Fibroblast of peridontal ligament (primary cell): Measurements from ENCODE around the gene ASIC3.

Experiments used
- DNase-seq: peaks from one replicate; pipeline ENCODE4 v3.0.0-alpha.2; 2010; ENCODE audit errors: extremely low read depth

ASIC3 gene

GRCh38 chr7:151085691-151086620 lies 37.6 kb downstream of the ASIC3 start, which contains the start of gene AGAP3:
AGAP3 (plus strand) TSS chr7:151086475; CDS start chr7:151086742, 267 bp downstream.
- peak; percentile 55 for DNase-seq

- DNase-seq: peak; percentile 38
Measured at GRCh38 chr7:151086802-151087244, 38.5 kb downstream of the ASIC3 start.

DNA sequence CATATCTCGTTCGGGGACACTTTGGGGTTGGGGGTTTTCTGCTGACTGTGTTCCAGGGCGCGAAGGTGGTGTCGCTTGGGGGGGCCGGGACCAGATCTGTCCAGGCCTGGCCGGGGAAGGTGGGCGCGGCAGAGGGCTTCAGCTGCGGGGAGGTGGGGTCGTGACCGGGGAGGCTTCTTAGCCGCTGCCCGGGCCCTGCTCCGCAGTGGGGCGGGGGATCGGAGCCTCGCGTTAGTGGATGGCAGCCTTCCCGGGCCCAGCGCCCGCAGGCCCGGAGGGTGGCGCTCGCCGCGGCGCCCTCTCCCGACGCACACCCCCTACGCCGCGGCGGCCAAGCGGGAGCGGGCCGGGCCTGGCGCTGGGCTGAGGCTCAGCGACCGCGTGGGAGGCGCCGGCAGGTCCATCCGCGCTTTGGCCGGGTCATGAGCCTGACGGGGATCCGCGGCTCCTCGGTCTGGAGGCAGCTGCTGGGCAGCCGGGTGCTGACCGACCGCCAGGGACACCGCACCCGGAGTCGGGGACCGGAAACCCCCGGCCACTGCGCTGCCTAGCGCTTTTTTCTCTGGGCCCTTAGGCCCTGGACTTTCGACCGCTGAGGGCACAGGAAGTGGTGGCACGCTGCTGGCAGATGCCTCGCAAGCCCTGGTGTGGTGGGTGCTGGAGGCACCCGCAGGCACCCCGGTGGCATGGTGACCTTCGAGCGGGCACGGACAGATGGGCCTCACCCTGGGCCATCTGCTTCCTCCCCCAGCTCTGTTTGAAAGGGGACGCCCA lies 39.1 kb downstream of the ASIC3 start:
- peak; percentile 47 for DNase-seq

- no peak for DNase-seq
Measured at GRCh38 chr7:151088019-151088855, 39.9 kb downstream of the ASIC3 start.

DNA sequence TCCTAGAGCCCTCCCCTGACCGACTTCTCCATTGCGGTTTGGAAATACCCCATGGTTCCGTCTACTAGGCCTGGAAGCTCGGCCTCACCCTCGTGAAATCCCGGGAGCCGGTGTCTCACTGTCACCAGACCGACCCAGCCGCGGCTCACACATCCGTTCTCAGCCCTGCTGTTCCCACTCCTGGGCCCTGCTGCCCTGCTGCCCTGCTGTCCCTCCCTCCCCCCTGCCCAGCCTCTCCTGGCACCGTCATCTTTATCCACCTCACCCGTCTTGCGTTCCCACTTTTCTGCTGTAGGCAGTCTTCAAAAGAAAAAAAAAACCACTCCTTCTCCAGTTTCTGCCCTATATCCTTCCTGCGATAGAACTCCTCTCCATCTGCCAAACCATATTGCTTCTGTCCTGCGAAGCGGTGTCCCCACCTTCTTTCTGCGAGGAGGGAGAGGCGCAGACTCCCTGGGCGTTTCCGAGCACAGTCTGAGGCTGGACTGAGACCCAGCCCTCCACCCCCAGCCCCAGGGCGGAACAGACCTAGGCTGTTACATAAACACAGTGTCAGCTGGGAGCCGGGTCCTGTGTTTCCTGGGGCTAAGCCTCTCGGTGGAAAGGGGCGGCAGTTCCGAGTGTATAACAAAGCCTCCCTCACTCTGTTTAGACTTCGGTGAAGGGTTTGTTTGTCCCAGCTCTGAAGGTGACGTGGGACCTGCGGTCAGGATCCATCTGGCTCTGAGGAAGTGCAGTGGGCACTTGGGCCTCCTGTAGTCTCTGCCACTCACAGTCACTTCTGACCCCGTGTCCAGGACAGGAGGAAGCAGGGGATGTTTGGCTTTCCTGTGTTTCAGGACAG lies 40.7 kb downstream of the ASIC3 start:
- peak; percentile 52 for DNase-seq

- DNase-seq: no peak
Measured at GRCh38 chr7:151089893-151090730, 41.8 kb downstream of the ASIC3 start.

DNA sequence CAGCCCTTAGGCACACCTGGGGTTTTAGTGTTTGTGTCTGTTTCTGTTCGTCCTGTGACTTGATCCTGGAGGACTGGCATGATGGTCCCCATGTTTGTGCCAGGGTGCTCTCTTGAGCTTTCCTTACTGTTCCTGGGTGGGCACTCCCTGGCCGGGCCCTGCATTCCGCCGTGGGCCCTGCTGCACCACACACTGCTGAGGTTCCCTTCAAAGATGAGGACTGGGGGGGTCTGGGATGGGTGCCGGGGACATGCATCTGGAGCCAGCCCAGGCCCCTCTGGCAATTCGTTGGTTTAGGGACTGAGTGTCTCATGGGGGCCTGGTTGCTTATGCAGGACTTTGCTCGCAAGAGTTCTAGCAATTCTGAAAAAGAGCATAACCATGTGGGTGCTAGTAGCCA lies 42.7 kb downstream of the ASIC3 start:
- DNase-seq: no peak

DNA sequence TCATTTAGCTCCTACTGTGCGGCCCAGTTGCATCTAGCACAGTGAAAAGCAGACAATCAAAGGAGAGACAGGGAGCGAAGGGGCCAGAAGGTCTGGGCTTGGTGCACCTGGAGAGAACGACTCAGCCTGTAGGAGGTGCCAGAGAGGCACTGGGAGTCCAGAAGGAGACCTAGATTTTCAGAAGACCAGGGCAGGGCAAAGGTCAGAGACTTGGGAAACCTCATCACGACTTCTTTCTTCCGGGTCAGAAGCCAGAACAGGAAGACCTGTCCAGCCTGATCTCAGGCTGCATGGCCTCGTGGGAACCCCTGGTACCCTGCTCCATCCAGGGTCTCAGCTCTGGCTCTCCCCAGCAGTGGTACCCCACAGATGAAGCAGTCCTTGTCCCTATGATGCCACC lies 43.1 kb downstream of the ASIC3 start:
- DNase-seq: no peak

GRCh38 chr7:151091988-151092387 lies 43.7 kb downstream of the ASIC3 start:
- DNase-seq: no peak

- no peak for DNase-seq
Measured at GRCh38 chr7:151093748-151094147, 45.4 kb downstream of the ASIC3 start.

GRCh38 chr7:151094675-151095074 lies 46.3 kb downstream of the ASIC3 start:
- no peak for DNase-seq

- DNase-seq: no peak
Measured at GRCh38 chr7:151095123-151095797, 46.9 kb downstream of the ASIC3 start.

DNA sequence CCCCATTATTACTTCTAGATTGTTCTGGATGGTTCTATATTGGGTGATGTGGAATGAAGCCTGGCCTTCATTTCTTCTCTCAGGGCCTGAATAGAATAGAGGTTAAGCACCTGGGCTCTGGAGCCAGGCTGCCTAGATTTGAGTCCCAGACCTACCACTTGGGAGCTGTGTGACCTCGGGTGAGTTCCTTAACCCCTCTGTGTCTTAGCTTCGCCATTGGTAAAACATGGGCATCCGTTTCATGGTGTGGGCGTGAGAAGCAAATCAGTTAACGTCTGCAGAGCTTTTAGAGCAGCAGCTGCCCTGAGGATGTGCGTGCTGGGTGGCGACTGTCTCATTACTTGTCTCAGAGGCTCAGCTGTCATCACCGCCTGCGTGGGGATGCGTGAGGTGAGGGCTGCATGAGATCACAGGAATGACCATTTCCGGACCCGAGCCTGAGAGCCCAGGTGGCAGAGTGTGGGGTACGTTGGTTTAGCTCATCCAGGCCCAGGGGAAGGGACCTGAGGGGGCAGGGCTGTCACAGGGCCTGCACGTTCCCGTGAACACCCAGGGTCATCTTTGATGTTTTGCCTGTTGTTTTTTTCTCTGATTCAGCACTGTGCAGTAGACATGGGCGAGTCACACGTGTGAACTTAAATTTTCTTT lies 47.6 kb downstream of the ASIC3 start:
- no peak for DNase-seq

DNA sequence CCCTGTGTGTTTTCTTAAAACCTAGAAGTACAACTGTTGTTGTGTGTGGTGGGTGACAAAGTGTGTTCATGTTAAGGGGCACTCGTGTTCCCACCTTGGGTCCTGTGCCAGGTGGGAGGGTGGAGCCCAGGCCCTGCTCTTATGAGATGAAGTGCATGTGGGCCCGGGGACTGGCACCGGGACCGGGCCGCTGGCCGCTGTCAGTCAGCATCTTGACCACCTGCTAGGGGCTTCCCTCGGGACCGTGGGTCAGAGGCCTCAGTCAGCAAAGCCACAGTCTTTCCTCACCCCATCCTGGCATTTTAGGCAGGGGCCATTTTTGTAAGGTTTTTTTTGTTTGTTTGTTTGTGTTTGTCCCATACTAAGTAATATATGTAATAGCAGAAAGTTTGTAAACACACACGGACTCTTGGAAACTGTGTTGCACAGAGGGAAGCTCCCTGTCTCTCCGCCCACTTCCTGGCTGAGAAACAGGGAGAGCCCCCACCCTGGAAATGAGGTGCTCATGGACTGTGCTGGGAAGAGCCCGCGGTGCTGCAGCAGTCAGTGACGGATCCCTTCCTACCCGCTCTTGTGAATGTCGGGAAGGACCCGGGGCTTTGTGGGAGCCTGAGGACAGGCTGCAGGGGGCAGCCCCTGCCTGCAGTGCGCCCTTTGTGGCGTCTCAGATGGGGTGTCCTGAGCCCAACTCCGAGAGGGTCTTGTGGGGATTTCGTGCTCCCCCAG lies 51.3 kb downstream of the ASIC3 start:
- DNase-seq: no peak

- DNase-seq: no peak
Measured at GRCh38 chr7:151100921-151101320, 52.6 kb downstream of the ASIC3 start.

DNA sequence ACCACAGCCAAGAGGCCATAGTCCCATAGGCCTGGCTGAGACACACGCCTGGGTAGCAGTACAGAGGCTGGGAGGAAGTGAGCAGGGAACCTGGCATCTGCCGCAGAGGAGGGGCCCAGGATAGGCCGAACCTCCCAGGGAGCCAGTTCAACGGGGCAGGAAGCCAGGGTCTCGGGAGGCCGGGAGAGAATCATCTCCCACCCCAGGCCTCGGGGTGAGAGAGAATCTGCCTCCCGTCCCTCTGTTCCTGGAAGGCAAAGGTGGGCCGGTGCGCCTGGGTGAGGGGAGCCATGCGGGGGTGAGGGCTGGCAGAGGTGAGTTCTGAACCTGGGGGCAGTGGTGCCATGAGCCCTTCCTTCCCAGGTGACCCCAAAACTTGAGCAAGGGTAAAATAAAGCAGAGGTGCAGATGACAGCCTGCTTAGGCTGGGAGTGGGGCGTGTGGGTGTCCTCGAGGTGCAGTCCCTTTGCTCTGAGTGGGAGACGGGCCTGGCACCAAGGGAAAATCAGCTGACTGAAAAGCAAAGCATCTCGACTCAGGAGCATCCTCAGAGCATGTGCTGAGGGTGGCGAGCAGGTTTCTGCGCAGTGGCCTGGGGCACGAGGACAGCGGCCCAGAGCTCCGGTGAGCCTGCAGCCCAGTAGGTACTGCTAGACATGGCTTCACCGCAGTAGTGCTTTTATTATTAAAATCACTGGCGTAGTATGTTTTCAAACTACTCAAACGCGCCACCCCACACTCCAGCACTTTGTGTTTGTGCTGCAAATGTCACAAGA lies 53.5 kb downstream of the ASIC3 start:
- no peak for DNase-seq
